Fibroblast of mammary gland (primary cell): ENCODE results near the gene CRACR2B.

Experiments
- DNase-seq: peaks from one replicate; pipeline ENCODE4 v3.0.0-alpha.2; 2010; ENCODE audit warnings: low read depth
- H3K4me3 ChIP-seq: 2 replicates; pipeline ENCODE4 v1.5.1; 2011; ENCODE audit warnings: low read depth, mild to moderate bottlenecking, low read length, moderate library complexity; ENCODE audit not compliant: control insufficient read depth
- TF ChIP-seq, protein P1 (sequence below): conservative IDR thresholded peaks from 2 replicates; pipeline ENCODE4 v1.5.1; 2011; ENCODE audit warnings: low read depth, low read length, inconsistent platforms; ENCODE audit not compliant: control insufficient read depth, insufficient read depth

CRACR2B gene

DNA sequence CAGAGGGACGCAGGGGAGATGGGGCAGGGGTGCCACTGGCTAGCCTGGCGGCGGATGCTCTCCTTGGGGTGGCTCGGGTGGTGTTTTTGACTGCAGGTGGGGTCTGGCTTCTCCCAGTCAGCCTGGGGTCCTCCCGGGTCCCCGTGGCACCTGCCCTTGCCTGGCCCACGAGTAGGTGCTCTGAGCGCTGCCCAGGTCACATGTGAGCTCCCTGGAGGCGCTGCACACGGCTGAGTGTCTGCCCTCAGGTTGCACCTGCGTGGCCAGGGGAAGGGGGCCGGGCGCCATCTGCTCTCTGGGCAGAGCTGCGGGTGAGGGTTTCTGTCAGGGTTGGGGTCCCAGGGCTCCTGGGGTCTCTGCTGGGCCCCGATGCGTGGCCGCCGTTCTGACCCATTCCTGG is 20.2 kb downstream of the CRACR2B start:
- DNase-seq: no peak
- TF ChIP-seq, protein P1, sequence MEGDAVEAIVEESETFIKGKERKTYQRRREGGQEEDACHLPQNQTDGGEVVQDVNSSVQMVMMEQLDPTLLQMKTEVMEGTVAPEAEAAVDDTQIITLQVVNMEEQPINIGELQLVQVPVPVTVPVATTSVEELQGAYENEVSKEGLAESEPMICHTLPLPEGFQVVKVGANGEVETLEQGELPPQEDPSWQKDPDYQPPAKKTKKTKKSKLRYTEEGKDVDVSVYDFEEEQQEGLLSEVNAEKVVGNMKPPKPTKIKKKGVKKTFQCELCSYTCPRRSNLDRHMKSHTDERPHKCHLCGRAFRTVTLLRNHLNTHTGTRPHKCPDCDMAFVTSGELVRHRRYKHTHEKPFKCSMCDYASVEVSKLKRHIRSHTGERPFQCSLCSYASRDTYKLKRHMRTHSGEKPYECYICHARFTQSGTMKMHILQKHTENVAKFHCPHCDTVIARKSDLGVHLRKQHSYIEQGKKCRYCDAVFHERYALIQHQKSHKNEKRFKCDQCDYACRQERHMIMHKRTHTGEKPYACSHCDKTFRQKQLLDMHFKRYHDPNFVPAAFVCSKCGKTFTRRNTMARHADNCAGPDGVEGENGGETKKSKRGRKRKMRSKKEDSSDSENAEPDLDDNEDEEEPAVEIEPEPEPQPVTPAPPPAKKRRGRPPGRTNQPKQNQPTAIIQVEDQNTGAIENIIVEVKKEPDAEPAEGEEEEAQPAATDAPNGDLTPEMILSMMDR: no peak
- H3K4me3 ChIP-seq: no peak overlapping the region

DNA sequence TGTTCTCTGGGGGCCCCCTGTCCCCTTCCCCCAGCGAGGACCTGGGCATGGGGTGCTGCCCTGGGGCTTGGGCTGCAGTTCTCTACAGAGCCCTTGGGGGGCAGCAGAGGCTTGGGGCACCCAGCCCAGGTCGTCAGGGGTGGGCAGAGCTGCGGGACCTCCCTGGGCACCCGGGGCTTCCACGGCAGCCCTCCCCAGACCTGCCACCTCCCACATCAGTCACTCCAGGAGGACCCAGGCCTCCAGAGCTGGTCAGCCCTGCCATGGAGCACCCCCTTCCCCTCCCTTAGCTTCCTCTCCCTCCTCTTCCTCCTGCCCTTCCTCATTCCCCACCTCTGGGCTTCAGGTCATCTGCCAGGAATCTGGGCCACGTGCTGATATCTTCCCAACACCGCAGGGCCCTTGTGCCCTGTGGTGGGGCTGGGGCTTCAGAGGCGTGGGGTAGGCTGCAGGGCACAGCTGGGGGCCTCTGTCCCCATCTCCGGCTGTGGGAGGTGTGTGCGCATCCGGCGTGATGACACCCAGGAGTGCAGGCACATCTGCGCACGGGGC is 20.7 kb downstream of the CRACR2B start:
- no peak for DNase-seq
- no peak overlapping the region for H3K4me3 ChIP-seq
- TF ChIP-seq, protein P1: peak; percentile 72

DNA sequence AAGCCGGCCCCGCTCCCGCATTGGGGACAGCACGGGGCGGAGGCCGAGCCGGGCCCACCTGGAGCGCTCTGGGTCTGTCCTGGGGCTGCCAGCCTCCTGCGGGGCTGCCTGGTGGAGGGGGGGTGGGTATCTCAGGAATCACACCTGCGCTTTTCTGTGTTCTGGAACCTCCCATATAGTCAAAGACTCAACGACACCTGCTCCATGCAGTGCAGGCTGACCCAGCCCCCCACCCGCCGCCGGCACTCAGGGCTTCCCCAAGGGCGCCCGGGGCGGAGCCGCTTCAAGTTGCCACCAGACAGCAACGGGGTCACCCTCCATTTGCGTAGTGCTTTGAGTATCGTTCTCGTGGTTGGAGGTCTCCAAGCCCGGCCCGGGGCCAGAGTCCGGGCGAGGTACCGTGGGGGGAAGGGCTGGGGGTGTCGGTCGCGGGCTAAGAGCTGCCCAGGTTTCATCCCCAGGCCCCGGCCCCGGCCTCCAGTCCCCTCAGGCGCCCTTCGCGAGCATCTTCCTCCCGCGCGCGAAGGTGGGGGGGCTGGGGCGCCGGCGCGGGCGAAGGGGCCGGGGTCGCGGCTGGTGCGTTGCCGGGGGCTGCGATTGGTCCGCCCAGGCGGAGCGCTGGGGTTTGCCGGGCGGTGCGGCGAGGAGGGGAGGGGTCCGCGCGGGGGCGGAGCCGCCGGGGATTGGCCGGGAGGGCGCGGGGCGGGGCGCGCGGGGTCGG is 21.5 kb downstream of the CRACR2B start:
- TF ChIP-seq, protein P1: no peak
- DNase-seq: no peak
- H3K4me3 ChIP-seq: peak overlapping the region; percentile 19

DNA sequence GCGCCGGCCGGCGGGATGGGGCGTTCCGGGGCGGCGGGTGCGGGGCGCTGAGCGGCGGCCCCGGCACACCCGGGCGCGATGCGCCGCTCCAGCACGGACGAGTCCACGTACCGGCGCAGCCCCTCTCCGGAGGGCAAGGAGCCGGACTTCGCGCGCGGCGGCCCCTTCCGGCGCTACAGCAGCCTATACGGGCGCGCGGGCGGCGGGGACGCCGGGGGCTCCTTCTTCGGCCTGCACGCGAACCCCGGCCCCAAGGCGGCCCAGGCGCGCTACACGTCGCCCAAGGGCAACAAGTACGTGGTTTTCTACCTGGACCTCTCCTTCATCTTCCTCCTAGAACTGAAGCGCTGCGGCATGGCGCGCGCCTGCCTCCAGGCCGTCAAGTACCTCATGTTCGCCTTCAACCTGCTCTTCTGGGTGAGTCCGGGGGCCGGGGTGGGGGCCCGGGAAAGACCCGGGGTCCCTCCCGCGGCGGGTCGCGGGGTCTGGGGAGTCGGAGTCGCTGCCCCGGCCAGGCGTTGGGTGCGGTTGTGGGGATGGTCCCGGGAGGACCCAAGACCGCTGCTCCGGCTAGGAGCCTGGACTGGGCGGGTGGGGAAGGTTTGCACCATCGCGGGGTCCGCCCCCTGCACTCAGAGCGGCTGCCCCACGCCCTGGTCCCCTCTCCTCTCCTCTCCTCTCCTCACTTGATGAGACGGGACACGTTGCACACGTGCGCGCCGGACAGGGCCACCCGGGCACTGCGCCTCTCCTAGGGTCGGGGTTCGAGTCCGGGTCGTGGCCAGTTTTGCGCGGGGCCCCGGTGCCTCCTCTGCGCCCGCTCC is 22.4 kb downstream of the CRACR2B start:
- TF ChIP-seq, protein P1: no peak
- peak overlapping the region; percentile 7 for H3K4me3 ChIP-seq
- DNase-seq: no peak

DNA sequence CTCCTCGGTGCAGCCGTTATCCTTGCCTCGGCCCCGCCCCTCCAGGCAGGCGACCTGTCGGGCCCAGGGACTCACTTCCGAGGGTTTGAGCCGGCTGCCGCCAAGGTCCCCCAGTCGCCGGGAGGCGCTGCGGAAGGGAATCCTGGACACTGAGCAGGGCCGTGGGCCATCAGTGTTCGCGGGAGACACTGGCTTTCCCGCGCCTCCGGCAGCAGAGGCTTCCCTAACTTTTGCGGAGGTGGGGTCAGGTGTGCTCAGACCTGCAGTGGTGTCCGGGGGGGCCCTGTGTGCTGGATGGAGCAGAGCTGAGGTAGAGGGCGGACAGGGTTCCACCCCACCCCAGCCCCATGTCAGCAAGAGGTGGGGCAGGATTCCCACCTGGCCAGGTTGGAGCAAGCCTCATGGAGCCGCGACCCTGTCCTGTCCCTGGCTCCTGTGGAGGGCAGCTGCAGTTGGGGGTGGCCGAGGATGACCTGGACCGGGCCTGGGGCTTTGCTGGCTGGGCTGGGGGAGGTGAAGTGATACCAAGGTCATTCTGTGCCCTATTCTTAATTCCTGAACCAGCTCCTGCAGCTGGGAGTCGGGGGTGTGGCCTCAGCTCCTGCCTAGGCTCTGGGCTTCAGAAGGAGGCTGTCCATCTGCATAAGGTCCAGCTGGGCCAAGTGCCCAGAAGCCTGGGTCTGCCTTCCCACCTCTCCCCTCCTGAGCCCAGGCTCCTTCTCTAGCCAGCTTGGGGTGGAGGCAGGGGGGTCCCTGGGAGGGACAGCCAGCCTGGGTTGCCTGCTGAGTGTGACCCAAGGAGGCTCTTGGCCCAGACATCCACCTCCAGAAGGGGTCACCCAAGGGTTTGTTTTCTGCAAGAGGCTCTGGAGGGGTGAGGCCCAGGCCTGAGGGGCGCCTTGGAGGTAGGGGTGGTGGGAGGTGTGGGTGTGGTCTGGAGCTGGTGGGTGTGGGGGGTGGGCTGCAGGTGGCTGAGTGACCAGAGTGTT is 23.4 kb downstream of the CRACR2B start:
- TF ChIP-seq, protein P1: no peak
- no peak for DNase-seq
- H3K4me3 ChIP-seq: no peak overlapping the region

DNA sequence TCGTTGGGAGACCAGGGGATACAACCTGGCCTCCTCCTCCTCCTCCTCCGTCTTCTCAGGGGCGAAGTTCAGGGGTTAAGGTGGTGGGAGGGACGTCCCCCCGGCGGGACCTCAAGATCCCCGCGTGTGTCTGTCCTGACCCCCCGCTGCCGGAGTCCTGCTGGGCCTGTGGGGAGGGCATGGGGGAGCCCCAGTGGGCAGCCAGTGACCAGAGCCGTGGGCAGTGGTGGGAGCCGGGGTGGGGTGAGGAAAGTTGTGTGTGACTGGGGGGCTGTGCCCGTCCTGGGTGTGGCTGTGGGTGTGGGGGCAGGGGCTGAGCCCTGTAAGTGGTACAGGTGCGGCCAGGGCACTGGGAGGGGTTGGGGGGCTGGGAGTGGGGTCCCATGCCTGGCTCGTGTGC is 25.0 kb downstream of the CRACR2B start:
- TF ChIP-seq, protein P1: no peak
- no peak overlapping the region for H3K4me3 ChIP-seq
- DNase-seq: no peak
